Endodermal cell (in vitro differentiated cells): Measurements from ENCODE around the gene KCNB1. TPM values are rescaled to one million over a fixed set of nuclear protein-coding genes. Genes with fewer than 3 reads are reported as not detected.

Experiments used
- DNase-seq: peaks from one replicate; pipeline ENCODE4 v3.0.0-alpha.2; 2017
- H3K27ac ChIP-seq: 2 replicates; pipeline ENCODE4 v1.5.1; 2013; ENCODE audit warnings: mild to moderate bottlenecking, low read depth, low read length, moderate library complexity
- H3K27me3 ChIP-seq: 2 replicates; pipeline ENCODE4 v1.6.1; 2013; ENCODE audit warnings: mild to moderate bottlenecking, low read length, moderate library complexity; ENCODE audit not compliant: insufficient read depth, control insufficient read depth, poor library complexity, severe bottlenecking
- H3K36me3 ChIP-seq: 2 replicates; pipeline ENCODE4 v1.7.0; 2013; ENCODE audit warnings: mild to moderate bottlenecking, low read length, moderate library complexity; ENCODE audit not compliant: control insufficient read depth, insufficient read depth
- H3K4me1 ChIP-seq: one replicate; pipeline ENCODE4 v1.7.0; 2013; ENCODE audit warnings: low read length; ENCODE audit not compliant: control insufficient read depth, insufficient read depth
- H3K4me3 ChIP-seq: 2 replicates; pipeline ENCODE4 v1.5.1; 2013; ENCODE audit warnings: mild to moderate bottlenecking, low read length, moderate library complexity
- H3K9ac ChIP-seq: 2 replicates; pipeline ENCODE4 v1.6.1; 2013; ENCODE audit warnings: mild to moderate bottlenecking, low read length, moderate library complexity; ENCODE audit not compliant: poor library complexity, severe bottlenecking; ENCODE audit errors: extremely low read depth
- H3K9me3 ChIP-seq: 2 replicates; pipeline ENCODE4 v1.6.1; 2013; ENCODE audit warnings: mild to moderate bottlenecking, low read length, moderate library complexity; ENCODE audit not compliant: control insufficient read depth
- H3K27ac Mint-ChIP-seq: 2 replicates; pipeline ENCODE4 v1.8.0; 2020; ENCODE audit warnings: mixed read lengths
- H3K27me3 Mint-ChIP-seq: 2 replicates; pipeline ENCODE4 v1.8.0; 2021; ENCODE audit warnings: mild to moderate bottlenecking, mixed read lengths; ENCODE audit not compliant: insufficient read depth
- H3K36me3 Mint-ChIP-seq: 2 replicates; pipeline ENCODE4 v1.8.0; 2020; ENCODE audit warnings: low read depth, mixed read lengths
- H3K4me1 Mint-ChIP-seq: 2 replicates; pipeline ENCODE4 v1.8.0; 2020; ENCODE audit warnings: mixed read lengths
- H3K4me3 Mint-ChIP-seq: 2 replicates; pipeline ENCODE4 v1.8.0; 2020; ENCODE audit warnings: mild to moderate bottlenecking, moderate library complexity, mixed read lengths
- H3K9me3 Mint-ChIP-seq: 2 replicates; pipeline ENCODE4 v1.8.0; 2020; ENCODE audit warnings: mild to moderate bottlenecking, mixed read lengths
- WGBS, 2 experiments: methylation state at CpG; one replicate each; pipeline versions ENCODE4 v1.1.5 to v1.1.7; 2013; ENCODE audit warnings: missing lambda C conversion rate in 2 of 2, mixed read lengths in 1 of 2; ENCODE audit not compliant: insufficient coverage in 1 of 2, insufficient read length in 1 of 2; 5-methylcytosine and 5-hydroxymethylcytosine counted together
- total RNA-seq, 2 donors: library from RNA; stranded (reverse); fragmentation: NEBNext Ultra II Directional in 1 of 2; extraction: Animal tissue kit (Norgen Biotek cat#: 25700) in 1 of 2; gene quantifications; 2 replicates in 1 of 2; 3 replicates in 1 of 2; pipeline ENCODE4 v1.2.1, GENCODE V29; 2021
- TF ChIP-seq, protein P1 (sequence below): fragments of 200-600 bp; sonication (generic); conservative IDR thresholded peaks from 2 replicates; pipeline ENCODE4 v1.5.0; 2021; ENCODE audit warnings: antibody characterized with exemption, mild to moderate bottlenecking

The KCNB1 gene
- total RNA-seq, 2 donors from 2014 or later = 0.46 to 0.84 TPM

GRCh38 chr20:49457444-49457843 lies 25.0 kb downstream of the KCNB1 start:
- H3K4me3 Mint-ChIP-seq = no peak overlapping the region
- no peaks in the 10 kb centered on the region for H3K36me3 Mint-ChIP-seq
- no peak for DNase-seq
- H3K9me3 Mint-ChIP-seq = no peaks in the 10 kb centered on the region
- no peak overlapping the region for H3K27ac ChIP-seq
- peaks cover 4% of the 10 kb centered on the region for H3K4me1 ChIP-seq
- H3K36me3 ChIP-seq = no peaks in the 10 kb centered on the region
- peaks cover 4% of the 10 kb centered on the region for H3K27me3 Mint-ChIP-seq
- no peaks in the 10 kb centered on the region for H3K9me3 ChIP-seq
- H3K9ac ChIP-seq = no peak overlapping the region
- no peak overlapping the region for H3K4me3 ChIP-seq
- no peaks in the 10 kb centered on the region for H3K27me3 ChIP-seq
- no peak overlapping the region for H3K27ac Mint-ChIP-seq
- TF ChIP-seq, protein P1, sequence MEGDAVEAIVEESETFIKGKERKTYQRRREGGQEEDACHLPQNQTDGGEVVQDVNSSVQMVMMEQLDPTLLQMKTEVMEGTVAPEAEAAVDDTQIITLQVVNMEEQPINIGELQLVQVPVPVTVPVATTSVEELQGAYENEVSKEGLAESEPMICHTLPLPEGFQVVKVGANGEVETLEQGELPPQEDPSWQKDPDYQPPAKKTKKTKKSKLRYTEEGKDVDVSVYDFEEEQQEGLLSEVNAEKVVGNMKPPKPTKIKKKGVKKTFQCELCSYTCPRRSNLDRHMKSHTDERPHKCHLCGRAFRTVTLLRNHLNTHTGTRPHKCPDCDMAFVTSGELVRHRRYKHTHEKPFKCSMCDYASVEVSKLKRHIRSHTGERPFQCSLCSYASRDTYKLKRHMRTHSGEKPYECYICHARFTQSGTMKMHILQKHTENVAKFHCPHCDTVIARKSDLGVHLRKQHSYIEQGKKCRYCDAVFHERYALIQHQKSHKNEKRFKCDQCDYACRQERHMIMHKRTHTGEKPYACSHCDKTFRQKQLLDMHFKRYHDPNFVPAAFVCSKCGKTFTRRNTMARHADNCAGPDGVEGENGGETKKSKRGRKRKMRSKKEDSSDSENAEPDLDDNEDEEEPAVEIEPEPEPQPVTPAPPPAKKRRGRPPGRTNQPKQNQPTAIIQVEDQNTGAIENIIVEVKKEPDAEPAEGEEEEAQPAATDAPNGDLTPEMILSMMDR = no peak
- WGBS, 2 experiments = 85% methylated on average over 1 of the region's 1 CpG; no CpG with 5 or more reads in 1 of the 2 experiments
- H3K4me1 Mint-ChIP-seq = peaks cover 7% of the 10 kb centered on the region

DNA sequence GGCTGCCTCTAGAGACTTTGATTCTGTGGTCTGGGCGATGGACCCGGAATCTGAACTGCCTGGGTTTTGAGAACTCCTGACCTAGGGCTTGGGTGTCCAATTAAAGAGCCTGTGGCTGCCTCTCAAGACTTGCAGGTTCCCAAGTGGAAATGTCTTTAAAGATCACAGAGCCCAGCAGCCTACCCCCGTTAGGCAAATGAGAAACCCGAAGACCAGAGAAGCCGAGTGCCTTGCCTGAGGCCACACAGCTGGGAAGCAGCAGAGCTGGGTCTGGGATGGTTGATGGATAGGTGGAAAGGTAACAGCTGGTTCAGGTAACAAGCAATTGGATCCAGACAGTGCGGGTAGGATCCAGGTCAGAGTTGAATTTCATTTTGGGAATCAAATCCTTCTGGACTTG lies 25.8 kb downstream of the KCNB1 start:
- H3K9me3 ChIP-seq = no peaks in the 10 kb centered on the region
- no peak overlapping the region for H3K4me3 Mint-ChIP-seq
- no peak for DNase-seq
- WGBS, 2 experiments = 95 to 96% methylated on average over 6 of the region's 6 CpGs
- H3K9ac ChIP-seq = no peak overlapping the region
- H3K27ac Mint-ChIP-seq = no peak overlapping the region
- no peaks in the 10 kb centered on the region for H3K9me3 Mint-ChIP-seq
- no peaks in the 10 kb centered on the region for H3K36me3 ChIP-seq
- H3K27ac ChIP-seq = no peak overlapping the region
- peaks cover 7% of the 10 kb centered on the region for H3K4me1 Mint-ChIP-seq
- H3K4me1 ChIP-seq = peaks cover 4% of the 10 kb centered on the region
- H3K36me3 Mint-ChIP-seq = no peaks in the 10 kb centered on the region
- H3K27me3 ChIP-seq = no peaks in the 10 kb centered on the region
- H3K27me3 Mint-ChIP-seq = peaks cover 6% of the 10 kb centered on the region
- H3K4me3 ChIP-seq = no peak overlapping the region
- TF ChIP-seq, protein P1 = no peak

- H3K27ac ChIP-seq = no peak overlapping the region
- no peaks in the 10 kb centered on the region for H3K27me3 ChIP-seq
- H3K4me3 ChIP-seq = no peak overlapping the region
- 90 to 98% methylated on average over 4 to 6 of the region's 6 CpGs for WGBS, 2 experiments
- H3K4me1 ChIP-seq = peaks cover 4% of the 10 kb centered on the region
- H3K27ac Mint-ChIP-seq = no peak overlapping the region
- no peaks in the 10 kb centered on the region for H3K9me3 Mint-ChIP-seq
- DNase-seq = no peak
- peaks cover 7% of the 10 kb centered on the region for H3K4me1 Mint-ChIP-seq
- H3K27me3 Mint-ChIP-seq = peaks cover 6% of the 10 kb centered on the region
- H3K9me3 ChIP-seq = no peaks in the 10 kb centered on the region
- H3K36me3 ChIP-seq = no peaks in the 10 kb centered on the region
- H3K4me3 Mint-ChIP-seq = no peak overlapping the region
- TF ChIP-seq, protein P1 = no peak
- no peak overlapping the region for H3K9ac ChIP-seq
- no peaks in the 10 kb centered on the region for H3K36me3 Mint-ChIP-seq
Observed at GRCh38 chr20:49455691-49456090, 26.8 kb downstream of the KCNB1 start.
